GM19035 (cell line): ENCODE results near the gene LHB.
"Not testable (repeated sequence)": the region's sequence is repeated elsewhere in the genome, so short reads cannot be mapped to it uniquely, and the experiment has no call there.

ENCODE experiments used
- ATAC-seq: cut with Tn5 transposase; IDR thresholded peaks from one replicate; pipeline ENCODE4 v1.9.1; 2021; ENCODE audit not compliant: unreplicated experiment

Gene LHB

DNA sequence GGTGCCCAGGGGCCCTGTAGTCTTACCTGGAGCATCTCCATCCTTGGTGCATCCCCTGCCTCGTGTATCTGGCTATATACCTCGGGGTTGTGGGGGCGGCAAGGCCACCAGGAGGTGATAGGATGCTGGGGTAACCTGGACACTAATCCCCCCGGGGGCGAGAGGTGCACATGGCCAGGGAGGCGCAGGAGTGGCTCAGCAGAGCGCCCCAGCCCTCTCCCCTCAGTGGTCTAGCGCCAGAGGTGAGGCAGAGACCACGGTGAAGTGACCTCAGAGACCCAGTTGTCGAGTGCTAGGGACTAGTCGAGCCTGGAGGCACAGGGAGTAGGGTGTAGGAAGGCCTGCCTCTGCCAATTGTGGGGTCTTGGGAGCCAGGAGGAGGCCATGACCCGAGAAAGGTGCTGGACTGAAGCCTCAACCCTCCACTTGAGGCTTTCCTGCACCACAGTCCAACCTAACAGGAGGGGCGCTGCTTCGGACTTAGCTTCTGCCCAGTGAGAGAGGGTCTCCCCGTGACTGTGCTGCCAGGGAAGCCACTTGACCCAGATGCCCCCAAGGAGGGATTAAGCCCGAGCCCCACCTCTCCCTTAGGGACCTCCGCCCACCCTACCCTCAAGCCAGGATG is at the start of gene LHB:
Gene LHB (minus strand): TSS at position 51 of the 625 bp plus-strand sequence. CDS start 10 bp downstream, at position 41.
- ATAC-seq = no peak

DNA sequence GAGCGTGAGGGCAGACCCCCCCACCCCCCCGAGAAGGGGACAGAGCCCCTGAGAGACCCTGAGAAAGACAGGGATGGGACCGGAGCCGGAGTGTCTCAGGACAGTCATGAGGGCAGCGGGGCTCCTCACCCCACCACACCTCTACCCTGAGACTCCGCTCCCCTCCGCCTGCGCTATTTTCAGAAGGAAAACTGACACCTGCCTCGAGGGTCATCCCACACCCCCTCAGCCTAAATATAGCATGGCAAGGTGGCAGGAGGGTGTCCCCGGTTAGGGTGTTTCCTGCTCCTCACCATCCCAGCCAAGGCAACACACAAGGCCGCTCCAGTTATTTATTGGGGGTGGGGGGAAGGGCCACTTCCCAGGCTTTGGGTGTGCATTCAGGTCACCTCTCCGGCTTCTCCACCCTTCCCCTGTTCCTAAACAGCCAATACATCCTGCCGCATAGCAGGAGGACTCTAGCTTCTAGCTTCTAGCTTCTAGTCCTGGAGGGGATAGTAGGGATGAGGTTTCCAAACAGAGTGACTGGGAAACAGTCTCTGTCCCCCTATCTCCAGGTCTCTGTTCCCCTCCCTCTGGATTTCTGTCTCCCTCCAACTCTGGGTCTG is 49.1 kb upstream of the LHB start:
- ATAC-seq = no peak

DNA sequence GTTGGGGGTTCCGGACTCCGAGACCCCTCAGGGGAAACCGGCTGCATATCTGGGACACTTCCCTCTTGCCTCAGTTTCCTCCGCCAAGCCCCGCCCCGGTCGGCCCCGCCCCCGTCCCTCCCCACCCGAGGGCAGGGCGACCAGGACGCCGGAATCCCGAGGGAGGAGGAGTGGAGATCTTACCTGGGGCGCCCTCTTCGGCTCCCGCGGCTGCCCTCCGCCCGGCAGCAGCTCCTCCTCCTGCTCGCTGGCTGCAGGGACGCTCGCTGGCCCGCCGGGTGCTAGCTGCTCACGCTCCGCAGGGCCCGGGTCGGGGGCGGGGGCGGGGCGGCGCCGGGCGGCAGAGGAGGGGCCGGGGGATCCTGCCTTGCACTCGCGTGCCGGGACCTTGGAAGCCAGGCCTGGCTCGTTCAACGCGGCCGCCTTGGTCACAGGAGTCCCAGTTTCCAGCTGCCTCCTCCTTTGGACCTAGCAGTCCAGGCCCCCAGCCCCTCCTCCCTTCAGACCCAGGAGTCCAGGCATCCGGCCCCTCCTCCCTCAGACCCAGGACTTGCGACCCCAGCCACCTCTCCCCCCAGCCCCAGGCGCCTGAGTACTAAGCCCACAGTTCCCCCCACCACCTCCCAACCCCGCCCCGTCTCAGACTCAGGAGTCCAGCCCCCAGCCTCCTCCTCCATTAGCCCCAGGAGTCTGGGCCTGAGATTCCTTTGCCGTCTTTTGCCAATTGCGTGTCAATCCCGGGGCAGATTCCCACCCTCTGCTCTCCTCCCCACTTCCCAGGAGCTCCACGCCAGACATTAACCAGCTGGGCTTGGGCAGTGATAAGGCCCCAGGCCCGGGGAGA is 48.1 kb upstream of the LHB start, which contains the start of gene NTF4:
Gene NTF4 (minus strand): TSS at position 51 of the 844 bp plus-strand sequence. CDS start 2,821 bp downstream, outside the sequence.
- no peak for ATAC-seq

DNA sequence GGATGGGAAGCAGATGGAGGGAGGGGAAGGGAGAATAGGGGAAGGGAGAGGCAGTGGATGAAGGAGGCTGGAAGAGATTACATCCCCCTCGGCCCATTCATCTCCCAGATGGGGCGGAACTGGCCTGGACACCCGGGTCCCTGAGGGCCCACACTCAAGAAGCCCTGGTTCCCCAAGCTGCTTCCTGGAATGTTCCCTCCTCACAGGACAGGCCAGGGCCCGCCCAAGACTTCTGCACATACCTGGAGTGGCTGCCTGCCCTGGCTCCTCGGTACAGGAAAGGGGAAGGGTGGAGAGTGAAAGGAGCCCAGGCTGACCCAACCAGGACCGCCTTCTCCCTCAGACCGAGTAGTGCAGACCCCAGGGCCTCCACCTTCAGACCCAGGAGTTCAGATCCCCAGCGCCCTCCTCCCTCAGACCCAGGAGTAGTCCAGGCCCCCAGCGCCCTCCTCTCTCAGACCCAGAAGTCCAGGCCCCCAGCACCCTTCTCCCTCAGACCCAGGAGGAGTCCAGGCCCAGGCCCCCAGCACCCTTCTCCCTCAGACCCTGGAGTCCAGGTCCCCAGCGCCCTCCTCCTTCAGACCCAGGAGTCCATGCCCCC is 47.2 kb upstream of the LHB start:
- no peak for ATAC-seq

DNA sequence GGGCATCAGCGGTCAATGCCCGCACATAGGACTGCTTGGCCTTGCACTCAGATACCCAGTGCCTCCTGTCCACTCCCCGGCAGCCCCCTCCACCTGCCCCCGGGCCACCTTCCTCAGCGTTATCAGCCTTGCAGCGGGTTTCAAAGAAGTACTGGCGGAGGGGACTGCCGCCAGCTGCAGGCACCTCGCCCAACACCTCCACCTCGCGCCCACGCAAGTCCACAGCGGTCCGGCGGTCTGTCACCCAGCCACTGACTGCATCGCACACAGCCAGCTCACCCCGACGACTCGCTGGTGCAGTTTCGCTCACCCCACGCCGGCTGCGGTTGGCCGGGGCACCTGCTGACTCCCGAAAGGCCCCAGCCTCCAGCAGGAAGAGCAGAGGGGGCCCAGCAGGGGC is 44.6 kb upstream of the LHB start:
- ATAC-seq = no peak

DNA sequence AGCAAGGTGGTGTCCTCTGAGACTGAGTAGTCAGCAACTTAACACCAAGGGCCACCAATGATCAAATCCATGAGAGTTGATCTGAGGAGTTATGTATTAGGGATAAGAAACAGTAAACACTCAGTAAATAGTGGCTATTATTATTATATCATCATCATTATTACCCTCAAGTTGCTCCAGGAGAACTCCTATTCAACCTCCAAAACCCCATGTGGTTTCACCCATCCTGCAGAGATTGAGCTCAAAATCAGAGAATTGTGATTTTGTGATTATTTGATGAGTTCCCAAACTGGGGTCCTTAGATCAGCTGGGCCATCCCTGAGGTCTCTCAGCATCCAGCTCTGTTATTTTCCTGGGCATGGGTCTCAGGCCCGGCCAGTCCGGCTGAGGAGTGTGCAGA is 44.1 kb upstream of the LHB start:
- ATAC-seq = no peak

DNA sequence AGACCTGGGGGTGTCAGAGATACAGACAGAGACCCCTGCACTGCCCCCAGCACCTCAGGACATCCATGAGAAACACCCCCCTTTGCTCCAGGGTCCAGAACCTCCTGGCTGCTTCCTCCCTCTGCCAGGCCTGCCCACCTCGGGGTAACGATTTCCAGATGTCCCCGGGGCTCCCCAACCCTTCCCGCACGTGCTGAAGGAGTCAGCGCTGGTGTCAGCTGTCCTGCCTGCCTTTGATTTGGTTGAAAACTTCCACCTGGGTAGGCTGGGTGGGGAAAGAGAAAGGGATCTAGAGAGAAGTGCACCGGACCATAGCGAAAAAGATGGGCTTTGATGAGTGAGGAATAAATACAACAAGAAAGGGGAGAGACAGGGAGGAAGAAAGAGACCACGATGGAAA is 42.2 kb upstream of the LHB start:
- no peak for ATAC-seq

DNA sequence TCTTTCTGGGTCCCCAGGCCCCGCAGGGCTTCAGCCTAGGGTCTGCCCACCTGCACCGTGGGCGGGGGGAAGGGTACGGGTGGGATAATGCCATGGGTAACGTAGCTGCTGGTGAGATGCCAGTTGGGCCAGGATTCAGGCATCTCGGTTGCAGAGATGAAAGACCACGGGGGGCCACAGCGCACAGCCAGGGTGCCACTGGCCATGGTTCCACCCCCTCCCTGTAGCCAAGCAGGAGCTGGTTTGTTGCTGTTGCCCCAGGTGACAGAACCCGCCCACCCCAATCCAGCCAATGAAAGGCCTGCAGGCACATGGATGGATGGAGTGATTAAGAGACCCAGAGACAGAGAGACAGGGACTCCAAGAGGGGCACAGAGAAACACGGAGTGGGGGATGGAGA is 41.7 kb upstream of the LHB start:
- no peak for ATAC-seq

DNA sequence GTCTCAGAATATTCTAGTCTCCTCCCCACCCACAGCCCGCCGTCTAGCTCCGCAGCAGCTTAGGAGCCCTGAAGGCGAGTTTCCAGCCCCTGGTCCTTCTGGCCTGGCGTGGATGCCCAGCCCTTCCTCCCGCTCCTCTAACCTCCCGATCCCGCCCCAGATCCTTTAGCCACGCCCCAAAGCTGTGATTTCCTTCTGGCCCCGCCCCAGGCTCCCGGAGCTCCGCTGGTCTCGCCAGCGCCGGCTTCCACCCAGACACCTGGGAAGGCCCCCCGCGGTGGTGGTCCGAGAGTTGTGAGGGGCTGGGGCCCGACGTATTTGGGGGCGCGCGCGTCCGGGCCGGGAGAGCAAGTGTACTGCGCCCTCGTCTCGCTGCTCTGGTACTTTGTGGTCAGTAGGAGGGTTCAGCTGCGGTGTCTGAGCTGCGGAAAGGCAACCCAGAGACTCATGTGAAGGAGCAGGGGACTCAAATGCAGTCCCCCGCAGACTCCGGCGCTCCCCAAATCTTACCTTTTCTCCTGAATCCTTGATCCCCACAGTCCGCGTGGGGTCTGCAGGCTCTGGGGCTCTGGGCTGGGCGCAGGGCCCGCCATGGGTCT is 40.8 kb upstream of the LHB start, which contains the start of gene CGB7:
Gene CGB7 (minus strand): TSS at position 114 of the 599 bp plus-strand sequence. CDS start 2,374 bp downstream, outside the sequence.
- ATAC-seq = no peak

DNA sequence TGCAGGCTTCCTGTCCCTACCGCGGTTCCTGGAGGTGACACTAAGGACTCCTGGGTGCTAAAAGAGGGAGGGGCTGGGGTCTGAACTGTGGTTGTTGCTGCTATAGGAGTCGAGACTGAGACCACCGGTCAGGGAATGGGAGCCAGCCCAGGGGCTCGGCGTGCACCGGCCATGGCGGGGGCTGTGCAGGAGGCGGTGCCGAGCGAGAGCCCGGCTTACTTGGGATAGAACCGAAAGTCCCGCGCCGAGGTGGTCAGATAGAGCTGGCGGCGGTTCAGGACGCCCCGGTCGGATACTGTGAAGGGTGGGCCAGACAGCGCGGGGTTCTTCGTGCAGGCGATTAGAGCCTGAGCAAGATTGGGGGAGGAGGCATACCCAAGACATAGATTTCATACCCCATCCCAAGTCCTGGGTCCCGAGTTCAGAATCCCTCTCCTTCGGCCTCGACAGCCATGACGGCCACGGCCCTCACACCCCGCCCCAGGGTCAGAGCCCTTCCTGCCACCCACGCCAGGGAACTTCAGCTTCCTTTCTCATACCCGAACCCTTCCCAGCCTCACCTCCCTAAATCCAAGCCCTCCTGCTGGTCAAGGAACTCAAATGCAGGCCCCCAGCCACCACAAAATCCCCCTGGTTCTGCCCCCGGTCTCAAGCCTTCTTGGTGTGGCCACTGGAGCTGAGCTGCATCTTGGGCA is 40.2 kb upstream of the LHB start:
- ATAC-seq = not testable (repeated sequence)

DNA sequence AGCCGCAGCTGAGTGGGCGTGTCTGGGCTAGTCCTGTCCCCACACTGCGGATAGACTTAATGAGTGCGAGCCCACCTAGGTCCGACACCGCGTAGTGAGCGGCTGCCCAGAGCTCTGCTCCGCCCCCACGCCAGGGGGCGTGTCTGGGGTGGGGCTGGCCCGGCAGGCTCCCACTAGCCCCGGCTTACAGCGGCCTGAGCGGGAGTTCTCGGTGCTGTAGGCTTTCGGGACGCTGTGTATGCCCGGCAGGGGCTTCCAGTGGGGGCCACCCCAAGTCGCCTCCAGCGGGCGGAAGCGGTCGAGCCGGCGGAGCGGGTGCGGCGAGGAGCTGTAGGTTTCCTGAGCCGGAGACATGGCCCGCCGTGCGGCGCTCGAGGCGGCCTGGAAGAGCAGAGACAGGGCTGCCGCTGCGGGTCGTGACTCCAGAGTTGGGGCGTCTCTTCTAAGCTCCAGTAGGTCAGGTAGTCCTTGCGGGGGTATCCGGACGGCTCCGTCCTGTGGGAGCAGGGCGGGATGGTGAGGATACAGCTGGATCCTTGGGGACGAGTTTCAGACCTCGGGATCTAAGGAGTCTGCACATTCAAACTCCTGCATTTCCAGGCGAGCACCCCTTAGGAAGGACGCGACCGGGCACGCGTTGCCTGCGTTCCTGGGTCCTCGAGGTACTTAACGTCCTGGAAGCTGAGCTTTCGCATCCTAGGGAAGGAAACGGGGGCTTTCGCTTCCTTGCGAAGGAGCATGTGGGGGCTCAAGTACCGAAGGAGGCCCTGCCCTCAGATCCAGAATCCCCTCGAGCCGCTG is 39.4 kb upstream of the LHB start:
- no peak for ATAC-seq

DNA sequence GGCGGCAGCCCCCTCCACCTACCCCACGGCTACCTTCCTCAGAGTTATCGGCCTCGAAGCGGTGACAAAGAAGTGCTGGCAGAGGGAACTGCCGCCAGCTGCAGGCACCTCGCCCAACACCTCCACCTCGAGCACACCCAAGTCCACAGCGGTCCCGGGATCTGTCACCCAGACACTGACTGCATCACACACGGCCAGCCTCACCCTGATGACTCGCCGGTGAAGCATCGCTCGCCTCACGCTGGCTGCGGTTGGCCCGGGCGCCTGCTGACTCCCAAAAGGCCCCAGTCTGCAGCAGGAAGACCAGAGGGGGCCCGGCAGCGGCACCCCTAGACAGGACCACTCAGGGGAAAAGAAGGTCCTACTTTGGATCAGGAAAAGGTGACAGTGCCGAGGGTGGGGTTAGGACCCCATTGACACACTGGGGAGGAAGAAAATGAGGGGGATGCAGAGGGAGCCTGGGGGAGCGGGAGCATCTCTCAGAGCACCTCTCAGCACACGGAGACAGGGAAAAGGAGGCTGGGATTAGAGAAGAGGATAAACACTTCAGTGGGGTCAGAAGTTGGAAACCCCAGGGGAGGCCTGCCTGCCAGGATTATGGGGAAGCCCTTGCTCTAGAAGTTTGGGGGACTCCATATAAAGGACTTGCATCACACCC is 33.6 kb upstream of the LHB start:
- ATAC-seq = not testable (repeated sequence)

DNA sequence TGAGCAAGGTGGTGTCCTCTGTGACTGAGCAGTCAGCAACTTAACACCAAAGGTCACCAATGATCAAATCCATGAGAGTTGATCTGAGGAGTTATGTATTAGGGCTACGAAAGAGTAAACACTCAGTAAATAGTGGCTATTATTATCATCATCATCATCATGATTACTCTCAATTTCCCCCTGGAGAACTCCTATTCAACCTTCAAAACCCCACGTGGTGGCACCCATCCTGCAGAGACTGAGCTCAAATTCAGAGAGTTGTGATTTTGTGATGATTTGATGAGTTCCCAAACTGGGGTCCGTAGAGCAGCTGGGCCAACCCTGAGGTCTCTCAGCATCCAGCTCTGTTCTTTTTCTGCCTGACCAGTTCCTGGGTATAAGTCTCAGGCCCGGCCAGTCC is 32.9 kb upstream of the LHB start:
- not testable (repeated sequence) for ATAC-seq

DNA sequence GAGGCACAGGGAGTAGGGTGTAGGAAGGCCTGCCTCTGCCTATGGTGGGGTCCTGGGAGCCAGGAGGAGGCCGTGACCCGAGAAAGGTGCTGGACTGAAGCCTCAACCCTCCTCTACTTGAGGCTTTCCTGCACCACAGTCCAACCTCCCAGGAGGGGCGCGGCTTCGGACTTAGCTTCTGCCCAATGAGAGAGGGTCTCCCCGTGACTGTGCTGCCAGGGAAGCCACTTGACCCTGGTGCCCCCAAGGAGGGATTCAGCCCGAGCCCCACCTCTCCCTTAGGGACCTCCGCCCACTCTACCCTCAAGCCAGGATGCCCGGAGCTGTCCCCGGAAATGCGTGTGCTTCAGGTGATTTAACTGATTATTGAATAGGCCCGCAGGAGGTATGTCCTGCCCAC is 32.1 kb upstream of the LHB start, which contains the start of gene CGB8:
Gene CGB8 (minus strand): TSS at position 101 of the 400 bp plus-strand sequence. CDS start 372 bp downstream, outside the sequence.
- ATAC-seq = not testable (repeated sequence)

DNA sequence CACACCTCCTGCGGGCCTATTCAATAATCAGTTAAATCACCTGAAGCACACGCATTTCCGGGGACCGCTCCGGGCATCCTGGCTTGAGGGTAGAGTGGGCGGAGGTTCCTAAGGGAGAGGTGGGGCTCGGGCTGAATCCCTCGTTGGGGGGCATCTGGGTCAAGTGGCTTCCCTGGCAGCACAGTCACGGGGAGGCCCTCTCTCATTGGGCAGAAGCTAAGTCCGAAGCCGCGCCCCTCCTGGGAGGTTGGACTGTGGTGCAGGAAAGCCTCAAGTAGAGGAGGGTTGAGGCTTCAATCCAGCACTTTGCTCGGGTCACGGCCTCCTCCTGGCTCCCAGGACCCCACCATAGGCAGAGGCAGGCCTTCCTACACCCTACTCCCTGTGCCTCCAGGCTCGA is 26.7 kb upstream of the LHB start, which contains the start of gene CGB5:
Gene CGB5 (plus strand): TSS at position 301 of the 400 bp plus-strand sequence. CDS start 362 bp downstream, outside the sequence.
- ATAC-seq = not testable (repeated sequence)

DNA sequence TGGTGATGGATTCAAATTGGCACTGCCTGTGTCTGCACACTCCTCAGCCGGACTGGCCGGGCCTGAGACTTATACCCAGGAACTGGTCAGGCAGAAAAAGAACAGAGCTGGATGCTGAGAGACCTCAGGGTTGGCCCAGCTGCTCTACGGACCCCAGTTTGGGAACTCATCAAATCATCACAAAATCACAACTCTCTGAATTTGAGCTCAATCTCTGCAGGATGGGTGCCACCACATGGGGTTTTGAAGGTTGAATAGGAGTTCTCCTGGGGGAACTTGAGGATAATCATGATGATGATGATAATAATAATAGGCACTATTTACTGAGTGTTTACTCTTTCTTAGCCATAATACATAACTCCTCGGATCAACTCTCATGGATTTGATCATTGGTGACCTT is 25.8 kb upstream of the LHB start:
- ATAC-seq = not testable (repeated sequence)

DNA sequence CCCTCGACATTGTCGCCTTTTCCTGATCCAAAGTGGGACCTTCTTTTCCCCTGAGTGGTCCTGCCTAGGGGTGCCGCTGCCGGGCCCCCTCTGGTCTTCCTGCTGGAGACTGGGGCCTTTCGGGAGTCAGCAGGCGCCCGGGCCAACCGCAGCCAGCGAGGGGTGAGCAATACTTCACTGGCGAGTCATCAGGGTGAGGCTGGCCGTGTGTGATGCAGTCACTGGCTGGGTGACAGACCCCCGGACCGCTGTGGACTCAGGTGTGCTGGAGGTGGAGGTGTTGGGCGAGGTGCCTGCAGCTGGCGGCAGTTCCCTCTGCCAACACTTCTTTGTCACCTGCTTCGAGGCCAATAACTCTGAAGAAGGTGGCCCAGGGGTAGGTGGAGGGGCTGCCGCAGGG is 25.3 kb upstream of the LHB start:
- no peak for ATAC-seq

DNA sequence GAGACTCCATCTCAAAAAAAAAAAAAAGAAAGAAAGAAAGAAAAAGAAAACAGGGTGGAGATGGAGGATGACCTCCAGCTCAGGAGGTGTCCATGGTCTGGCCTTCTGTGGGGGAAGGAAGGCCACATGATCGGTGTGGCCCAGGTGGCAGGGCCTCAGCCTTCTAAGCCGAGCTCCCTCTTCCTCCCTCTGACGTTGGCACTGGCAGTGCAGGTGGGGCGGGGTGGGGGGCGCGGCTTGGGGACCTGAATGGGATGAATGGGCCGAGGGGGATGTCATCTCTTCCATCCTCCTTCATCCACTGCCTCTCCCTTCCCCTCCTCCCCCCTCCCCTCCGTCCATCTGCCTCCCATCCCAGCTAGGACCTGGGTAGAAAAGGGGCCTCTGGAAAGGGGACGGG is 22.8 kb upstream of the LHB start:
- not testable (repeated sequence) for ATAC-seq
